ENCODE results near the gene ZNF880.

DNA sequence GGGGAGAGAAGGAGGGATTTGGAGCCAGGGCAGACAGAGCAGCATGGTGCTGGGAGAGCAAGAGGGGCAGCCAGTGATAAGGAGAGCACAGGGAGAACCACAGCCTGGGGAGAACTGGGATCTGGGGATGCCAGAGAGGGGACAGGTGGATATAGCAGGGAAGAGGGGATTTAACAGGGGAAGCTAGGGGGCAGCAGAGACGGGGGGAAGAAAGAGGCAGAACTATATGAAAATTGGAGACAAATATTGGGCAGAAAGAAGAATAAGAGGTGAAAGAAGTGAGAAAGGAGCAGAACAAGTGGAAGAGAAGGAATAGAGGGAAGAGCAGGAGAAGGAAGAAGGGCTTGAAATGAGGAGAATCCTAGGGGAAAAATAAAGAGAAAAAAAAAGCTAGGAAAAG is 21.4 kb downstream of the ZNF880 start:
- TF ChIP-seq, protein P1, sequence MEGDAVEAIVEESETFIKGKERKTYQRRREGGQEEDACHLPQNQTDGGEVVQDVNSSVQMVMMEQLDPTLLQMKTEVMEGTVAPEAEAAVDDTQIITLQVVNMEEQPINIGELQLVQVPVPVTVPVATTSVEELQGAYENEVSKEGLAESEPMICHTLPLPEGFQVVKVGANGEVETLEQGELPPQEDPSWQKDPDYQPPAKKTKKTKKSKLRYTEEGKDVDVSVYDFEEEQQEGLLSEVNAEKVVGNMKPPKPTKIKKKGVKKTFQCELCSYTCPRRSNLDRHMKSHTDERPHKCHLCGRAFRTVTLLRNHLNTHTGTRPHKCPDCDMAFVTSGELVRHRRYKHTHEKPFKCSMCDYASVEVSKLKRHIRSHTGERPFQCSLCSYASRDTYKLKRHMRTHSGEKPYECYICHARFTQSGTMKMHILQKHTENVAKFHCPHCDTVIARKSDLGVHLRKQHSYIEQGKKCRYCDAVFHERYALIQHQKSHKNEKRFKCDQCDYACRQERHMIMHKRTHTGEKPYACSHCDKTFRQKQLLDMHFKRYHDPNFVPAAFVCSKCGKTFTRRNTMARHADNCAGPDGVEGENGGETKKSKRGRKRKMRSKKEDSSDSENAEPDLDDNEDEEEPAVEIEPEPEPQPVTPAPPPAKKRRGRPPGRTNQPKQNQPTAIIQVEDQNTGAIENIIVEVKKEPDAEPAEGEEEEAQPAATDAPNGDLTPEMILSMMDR (IDR thresholded peaks at IDR 0.05): no peak
- TF ChIP-seq POLR2A (IDR thresholded peaks at IDR 0.05) (no peak), EP300 (IDR thresholded peaks at IDR 0.05) (no peak)

Measured in tibial nerve (tissue), 4 donors.